HepG2 (cell line): Measurements from ENCODE around the gene TMEFF1. TPM values are rescaled to one million over a fixed set of nuclear protein-coding genes. Genes with fewer than 3 reads are reported as not detected.

ENCODE experiments used
- ATAC-seq: fragments of 200-7000 bp; cut with Tn5 transposase; 3 replicates; pipeline ENCODE4 v1.9.1; 2020; ENCODE audit warnings: mild to moderate bottlenecking, moderate library complexity
- BruUV-seq: library from RNA; stranded (reverse); fragments of 400-500 nt; replicated peaks from 2 replicates; lab custom pipeline; 2021; lab: Mats Ljungman, UMichigan
- CTCF ChIA-PET: fragments of 300-600 bp; formaldehyde crosslinking; extraction: SDS; loops from one replicate; lab custom pipeline; 2021; ENCODE audit warnings: low total read pairs, inconsistent platforms, low intra/inter-chr PET ratio; lab: Yijun Ruan, JAX
- POLR2A ChIA-PET: fragments of 350-600 bp; sonication (Branson Sonifier 250); formaldehyde crosslinking; loops from one replicate; lab custom pipeline; 2020; ENCODE audit warnings: antibody characterized with exemption, inconsistent platforms; lab: Yijun Ruan, JAX
- DNase-seq: peaks from one replicate; pipeline ENCODE4 v3.0.0-alpha.2; 2015; ENCODE audit warnings: low spot score
- FAIRE-seq: peaks from 3 replicates; lab custom pipeline; 2011; peaks lifted over from hg19 to GRCh38; lab: Jason Lieb, UNC
- H2AFZ ChIP-seq: one replicate; pipeline ENCODE4 v1.6.1; 2011; ENCODE audit warnings: low read length, inconsistent platforms
- H3K27ac ChIP-seq: fragments of 300-600 bp; 3 replicates; pipeline ENCODE4 v1.8.0; 2011; ENCODE audit warnings: mixed run types, mild to moderate bottlenecking, mixed read lengths, low read length, inconsistent platforms; ENCODE audit not compliant: insufficient read depth; ENCODE audit errors: extremely low read length
- H3K27me3 ChIP-seq, 2 experiments: fragments of 200-600 bp in 1 of 2; 2 replicates in 1 of 2; 3 replicates in 1 of 2; pipeline versions ENCODE4 v1.6.0 to v1.8.0; 2011; ENCODE audit warnings: low read length in 2 of 2, mild to moderate bottlenecking in 2 of 2, moderate library complexity in 2 of 2, inconsistent platforms in 1 of 2; ENCODE audit not compliant: insufficient read depth in 2 of 2, control insufficient read depth in 1 of 2
- H3K36me3 ChIP-seq, 2 experiments: fragments of 200-600 bp in 1 of 2; replicated peaks in 1 of 2; 2 replicates in 1 of 2; 3 replicates in 1 of 2; pipeline versions ENCODE4 v1.5.1 to v1.8.0; 2011; ENCODE audit warnings: low read length in 2 of 2, inconsistent platforms in 1 of 2; ENCODE audit not compliant: insufficient read depth in 2 of 2, control insufficient read depth in 1 of 2
- H3K4me1 ChIP-seq: 2 replicates; pipeline ENCODE4 v1.5.1; 2012; ENCODE audit warnings: low read length, inconsistent platforms; ENCODE audit not compliant: insufficient read depth
- H3K4me2 ChIP-seq: 2 replicates; pipeline ENCODE4 v1.6.0; 2011; ENCODE audit warnings: low read depth, low read length, inconsistent platforms
- H3K4me3 ChIP-seq, 3 experiments: fragments of 200-600 bp in 1 of 3; sonication (generic), shearing (Covaris generic) in 1 of 3; replicated peaks in 1 of 3; 2 replicates each; pipeline ENCODE4 v1.5.1; 2011 to 2016; ENCODE audit warnings: low read length in 3 of 3, inconsistent platforms in 2 of 3, low read depth in 2 of 3, mild to moderate bottlenecking in 2 of 3, control low read depth in 1 of 3, mixed read lengths in 1 of 3; ENCODE audit not compliant: insufficient read depth in 1 of 3
- H3K79me2 ChIP-seq: one replicate; pipeline ENCODE4 v1.6.1; 2011; ENCODE audit warnings: low read length, inconsistent platforms; ENCODE audit not compliant: insufficient read depth
- H3K9ac ChIP-seq: 2 replicates; pipeline ENCODE4 v1.6.0; 2011; ENCODE audit warnings: mild to moderate bottlenecking, low read depth, low read length, inconsistent platforms; ENCODE audit not compliant: insufficient read depth
- H3K9me3 ChIP-seq: 2 replicates; pipeline ENCODE4 v1.5.1; 2012; ENCODE audit warnings: mild to moderate bottlenecking, low read length
- H4K20me1 ChIP-seq: 2 replicates; pipeline ENCODE4 v1.6.0; 2011; ENCODE audit warnings: inconsistent platforms, mild to moderate bottlenecking, low read length, moderate library complexity; ENCODE audit not compliant: insufficient read depth
- CHD4 ChIP-seq: fragments of 200-600 bp; sonication (generic); IDR thresholded peaks from 2 replicates; pipeline ENCODE4 v1.7.0; 2017; ENCODE audit warnings: mild to moderate bottlenecking, low read length, borderline replicate concordance
- ELF3 ChIP-seq: IDR thresholded peaks from 2 replicates; pipeline ENCODE4 v1.6.1; 2016; ENCODE audit warnings: missing genetic modification reagents, missing compliant biosample characterization
- HHEX ChIP-seq: IDR thresholded peaks from 2 replicates; pipeline ENCODE4 v1.6.1; 2016; ENCODE audit warnings: control low read depth
- KIAA2018 ChIP-seq: sonication (generic); formaldehyde crosslinking; IDR thresholded peaks from 2 replicates; pipeline ENCODE4 v1.5.0; 2020; ENCODE audit warnings: mild to moderate bottlenecking, missing genetic modification reagents, borderline replicate concordance
- KLF12 ChIP-seq: sonication (generic); formaldehyde crosslinking; IDR thresholded peaks from 2 replicates; pipeline ENCODE4 v1.4.0; 2020; ENCODE audit warnings: missing genetic modification reagents, borderline replicate concordance
- MAF1 ChIP-seq: sonication (generic); formaldehyde crosslinking; IDR thresholded peaks from 2 replicates; pipeline ENCODE4 v1.5.0; 2020; ENCODE audit warnings: missing genetic modification reagents, borderline replicate concordance
- MXD1 ChIP-seq: sonication (generic); formaldehyde crosslinking; IDR thresholded peaks from 2 replicates; pipeline ENCODE4 v1.4.0; 2020; ENCODE audit warnings: mild to moderate bottlenecking, missing genetic modification reagents
- NBN ChIP-seq: fragments of 450-650 bp; conservative IDR thresholded peaks from 2 replicates; pipeline ENCODE4 v1.6.1; 2017
- NPAS2 ChIP-seq: sonication (generic); formaldehyde crosslinking; IDR thresholded peaks from 2 replicates; pipeline ENCODE4 v1.8.0; 2022; ENCODE audit warnings: mild to moderate bottlenecking, missing genetic modification reagents, borderline replicate concordance
- NR2C2 ChIP-seq: sonication (generic); formaldehyde crosslinking; IDR thresholded peaks from 2 replicates; pipeline ENCODE4 v1.4.0; 2020; ENCODE audit warnings: missing genetic modification reagents, mild to moderate bottlenecking, moderate library complexity, borderline replicate concordance
- RELA ChIP-seq: sonication (generic); formaldehyde crosslinking; IDR thresholded peaks from 2 replicates; pipeline ENCODE4 v1.4.0; 2020; ENCODE audit warnings: missing genetic modification reagents
- TIGD3 ChIP-seq: sonication (generic); formaldehyde crosslinking; IDR thresholded peaks from 2 replicates; pipeline ENCODE4 v1.5.1; 2020; ENCODE audit warnings: mild to moderate bottlenecking, missing genetic modification reagents, borderline replicate concordance
- ZNF557 ChIP-seq: sonication (generic); formaldehyde crosslinking; IDR thresholded peaks from 2 replicates; pipeline ENCODE4 v1.4.0; 2020; ENCODE audit warnings: missing genetic modification reagents
- ZNF639 ChIP-seq: conservative IDR thresholded peaks from 2 replicates; pipeline ENCODE4 v1.6.1; 2018; ENCODE audit warnings: missing genetic modification reagents
- ZSCAN30 ChIP-seq: sonication (generic); formaldehyde crosslinking; IDR thresholded peaks from 2 replicates; pipeline ENCODE4 v1.5.0; 2020; ENCODE audit warnings: mild to moderate bottlenecking, missing genetic modification reagents
- WGBS: methylation state at CpG from one replicate; pipeline ENCODE4 v1.1.6; 2017; ENCODE audit warnings: low lambda C conversion rate; 5-methylcytosine and 5-hydroxymethylcytosine counted together
- in situ Hi-C: cut with HindIII; loops from 2 replicates; pipeline ENCODE4 v1.10.0; 2017; ENCODE audit warnings: low pct_unique_long_range_greater_than_20kb; ENCODE audit not compliant: extremely low pct_ligation_motif_present
- intact Hi-C: fragments of 100-400 bp; cut with micrococcal nuclease; formaldehyde crosslinking; loops from one replicate; pipeline ENCODE4 v1.10.0; 2022; ENCODE audit not compliant: unreplicated experiment
- polyA plus RNA-seq, 8 experiments: library from polyadenylated mRNA; depleted of rRNA in 3 of 8; stranded (reverse) in 7 of 8; unstranded in 1 of 8; fragments of >200 nt; fragmentation: Illumina TruSeq in 4 of 8; extraction: Trizol in 4 of 8; gene quantifications; 2 replicates each; pipeline versions ENCODE4 v1.2.1 to v1.2.3, GENCODE V29; 2011 to 2016; ENCODE audit warnings: low read depth in 4 of 8, missing spikeins in 1 of 8, mixed read lengths in 1 of 8; ENCODE audit not compliant: insufficient read depth in 1 of 8
- total RNA-seq, 5 experiments: library from RNA; depleted of rRNA; stranded (reverse); fragments of >200 nt; fragmentation: Illumina TruSeq; extraction: Trizol; gene quantifications; 2 replicates each; pipeline ENCODE4 v1.2.3, GENCODE V29; 2016; ENCODE audit warnings: low read depth in 1 of 5

The TMEFF1 gene
- total and polyA plus RNA-seq, 2 of the 13 experiments (the other 11 are each of a cell fraction or from before 2014, with no cell fraction given), result 0.87 to 1.9 TPM

- FAIRE-seq (no peak), ATAC-seq (peak; percentile 18), DNase-seq (no peak)
- H3K9ac ChIP-seq, result no peak overlapping the region
- H3K36me3 ChIP-seq, result no peaks in the 10 kb centered on the region
- H3K27me3 ChIP-seq, result no peaks in the 10 kb centered on the region
- H3K9me3 ChIP-seq, result no peaks in the 10 kb centered on the region
- 3% methylated on average over 1 of the region's 1 CpG for WGBS
- H3K27ac ChIP-seq, result peak overlapping the region; percentile 59
- intact Hi-C loops, result loop anchor here (2.0 kb wide), 1 partner anchor 38 kb away; no protein-coding TSS in a partner anchor
- in situ Hi-C loops, result no loop called here
- H3K4me1 ChIP-seq, result peaks cover 38% of the 10 kb centered on the region
- no peaks in the 10 kb centered on the region for H3K79me2 ChIP-seq
- H3K4me2 ChIP-seq, result peak overlapping the region; percentile 32
- no TSS peak for BruUV-seq
- no peak overlapping the region for H2AFZ ChIP-seq
- CTCF ChIA-PET, result no interaction called here
- no peak overlapping the region for H3K4me3 ChIP-seq
- H4K20me1 ChIP-seq, result no peaks in the 10 kb centered on the region
- POLR2A ChIA-PET, result interaction anchor here (1.4 to 1.5 kb wide), 2 partner anchors 55 to 114 kb away, joined by 3 to 4 read pairs; partner anchors contain the start of gene TEX10
- no peak for TF ChIP-seq NR2C2 (CRISPR knock-in tag)
- no peak for TF ChIP-seq ZNF557
- no peak for TF ChIP-seq RELA (CRISPR knock-in tag)
- TF ChIP-seq NPAS2 (CRISPR knock-in tag), result no peak
- no peak for TF ChIP-seq ZNF639 (CRISPR knock-in tag)
- no peak for TF ChIP-seq ELF3 (CRISPR knock-in tag)
- TF ChIP-seq CHD4, result peak; percentile 60; the same call in 1 of the 2 replicates
- no peak for TF ChIP-seq MAF1 (CRISPR knock-in tag)
- TF ChIP-seq KIAA2018, result no peak
- no peak for TF ChIP-seq ZSCAN30
- no peak for TF ChIP-seq MXD1 (CRISPR knock-in tag)
- TF ChIP-seq KLF12 (CRISPR knock-in tag), result no peak
- no peak for TF ChIP-seq HHEX (CRISPR knock-in tag)
- no peak for TF ChIP-seq NBN
- TF ChIP-seq TIGD3 (CRISPR knock-in tag), result no peak
These were observed 6.1 kb upstream of the TMEFF1 start for GRCh38 chr9:100466829-100467221.
